Measurements from ENCODE around the gene CAST. TPM values are rescaled to one million over a fixed set of nuclear protein-coding genes. Genes with fewer than 3 reads are reported as not detected.

Gene CAST
- polyA plus RNA-seq, 1 experiment = 191 TPM

DNA sequence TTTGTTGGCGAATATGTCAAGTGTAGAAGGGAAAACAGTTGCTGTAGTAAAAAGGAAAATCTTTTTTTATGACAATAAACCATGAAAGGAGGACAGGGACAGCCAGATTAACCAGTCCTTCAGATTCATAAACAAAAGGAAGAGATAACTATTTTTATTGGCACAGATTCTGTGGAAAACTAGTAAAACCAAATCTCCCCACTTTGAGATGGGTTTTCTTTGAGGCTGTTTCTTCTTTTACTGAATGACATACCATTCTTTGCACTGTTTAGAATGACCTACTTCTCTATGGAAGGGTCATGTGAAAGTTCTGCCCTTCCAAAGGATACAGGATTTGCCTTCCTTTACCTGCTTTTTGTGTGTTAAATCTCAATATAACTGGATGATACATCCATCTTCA, 13.7 kb downstream of the CAST start:
- TF ChIP-seq, protein P1, sequence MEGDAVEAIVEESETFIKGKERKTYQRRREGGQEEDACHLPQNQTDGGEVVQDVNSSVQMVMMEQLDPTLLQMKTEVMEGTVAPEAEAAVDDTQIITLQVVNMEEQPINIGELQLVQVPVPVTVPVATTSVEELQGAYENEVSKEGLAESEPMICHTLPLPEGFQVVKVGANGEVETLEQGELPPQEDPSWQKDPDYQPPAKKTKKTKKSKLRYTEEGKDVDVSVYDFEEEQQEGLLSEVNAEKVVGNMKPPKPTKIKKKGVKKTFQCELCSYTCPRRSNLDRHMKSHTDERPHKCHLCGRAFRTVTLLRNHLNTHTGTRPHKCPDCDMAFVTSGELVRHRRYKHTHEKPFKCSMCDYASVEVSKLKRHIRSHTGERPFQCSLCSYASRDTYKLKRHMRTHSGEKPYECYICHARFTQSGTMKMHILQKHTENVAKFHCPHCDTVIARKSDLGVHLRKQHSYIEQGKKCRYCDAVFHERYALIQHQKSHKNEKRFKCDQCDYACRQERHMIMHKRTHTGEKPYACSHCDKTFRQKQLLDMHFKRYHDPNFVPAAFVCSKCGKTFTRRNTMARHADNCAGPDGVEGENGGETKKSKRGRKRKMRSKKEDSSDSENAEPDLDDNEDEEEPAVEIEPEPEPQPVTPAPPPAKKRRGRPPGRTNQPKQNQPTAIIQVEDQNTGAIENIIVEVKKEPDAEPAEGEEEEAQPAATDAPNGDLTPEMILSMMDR (IDR thresholded peaks at IDR 0.05; ENCODE audit: low read depth, low read length) = no peak
- Histone ChIP-seq H3K27me3 (ENCODE audit: control insufficient read depth, insufficient read depth, low read length) (no peaks in the 10 kb centered on the region), H3K9me3 (ENCODE audit: control insufficient read depth, insufficient read depth, low read length) (no peaks in the 10 kb centered on the region), H3K4me3 (ENCODE audit: low read depth, low read length) (no peak overlapping the region), H3K27ac (ENCODE audit: low read depth, low read length) (no peak overlapping the region)
- no peak for DNase-seq (ENCODE audit: low read depth, low spot score)
- POLR2A ChIA-PET = no interaction called here
- CTCF ChIA-PET = no interaction called here

GRCh38 chr5:96677496-96677895, 15.3 kb downstream of the CAST start:
- no peak overlapping the region for H3K27ac ChIP-seq (ENCODE audit: low read depth, low read length)
- no peak for DNase-seq (ENCODE audit: low read depth, low spot score)
- CTCF ChIA-PET = interaction anchor here (1.0 kb wide), 1 partner anchor 10 kb away, joined by 4 read pairs; no protein-coding TSS in a partner anchor
- H3K9me3 ChIP-seq (ENCODE audit: control insufficient read depth, insufficient read depth, low read length) = no peaks in the 10 kb centered on the region
- H3K27me3 ChIP-seq (ENCODE audit: control insufficient read depth, insufficient read depth, low read length) = no peaks in the 10 kb centered on the region
- POLR2A ChIA-PET = no interaction called here
- H3K4me3 ChIP-seq (ENCODE audit: low read depth, low read length) = no peak overlapping the region
- TF ChIP-seq, protein P1 (IDR thresholded peaks at IDR 0.05; ENCODE audit: low read depth, low read length) = no peak

GRCh38 chr5:96679293-96679692, 17.1 kb downstream of the CAST start:
- ChIA-PET POLR2A (interaction anchor here (1.1 kb wide), 1 partner anchor 65 kb away, joined by 3 read pairs; no protein-coding TSS in a partner anchor), CTCF (no interaction called here)
- H3K9me3 ChIP-seq (ENCODE audit: control insufficient read depth, insufficient read depth, low read length) = no peaks in the 10 kb centered on the region
- H3K27me3 ChIP-seq (ENCODE audit: control insufficient read depth, insufficient read depth, low read length) = no peaks in the 10 kb centered on the region
- no peak overlapping the region for H3K4me3 ChIP-seq (ENCODE audit: low read depth, low read length)
- no peak overlapping the region for H3K27ac ChIP-seq (ENCODE audit: low read depth, low read length)
- TF ChIP-seq, protein P1 (IDR thresholded peaks at IDR 0.05; ENCODE audit: low read depth, low read length) = no peak
- DNase-seq (ENCODE audit: low read depth, low spot score) = no peak

- POLR2A ChIA-PET = no interaction called here
- H3K27ac ChIP-seq (ENCODE audit: low read depth, low read length) = no peak overlapping the region
- no peak overlapping the region for H3K4me3 ChIP-seq (ENCODE audit: low read depth, low read length)
- H3K9me3 ChIP-seq (ENCODE audit: control insufficient read depth, insufficient read depth, low read length) = no peaks in the 10 kb centered on the region
- no peaks in the 10 kb centered on the region for H3K27me3 ChIP-seq (ENCODE audit: control insufficient read depth, insufficient read depth, low read length)
- TF ChIP-seq, protein P1 (IDR thresholded peaks at IDR 0.05; ENCODE audit: low read depth, low read length) = no peak
- DNase-seq (ENCODE audit: low read depth, low spot score) = no peak
- CTCF ChIA-PET = no interaction called here
These were observed 18.7 kb downstream of the CAST start for GRCh38 chr5:96680759-96681470.

- Histone ChIP-seq H3K4me3 (ENCODE audit: low read depth, low read length) (no peak overlapping the region), H3K27ac (ENCODE audit: low read depth, low read length) (no peak overlapping the region), H3K9me3 (ENCODE audit: control insufficient read depth, insufficient read depth, low read length) (no peaks in the 10 kb centered on the region), H3K27me3 (ENCODE audit: control insufficient read depth, insufficient read depth, low read length) (no peaks in the 10 kb centered on the region)
- no peak for DNase-seq (ENCODE audit: low read depth, low spot score)
- ChIA-PET POLR2A (interaction anchor here (0.9 kb wide), 1 partner anchor 21 kb away, joined by 3 read pairs; the partner anchor contains the start of gene CAST), CTCF (interaction anchor here (1.9 kb wide), 1 partner anchor 338 kb away, joined by 4 read pairs; no protein-coding TSS in a partner anchor)
- TF ChIP-seq, protein P1 (IDR thresholded peaks at IDR 0.05; ENCODE audit: low read depth, low read length) = no peak
These were observed 21.2 kb downstream of the CAST start for GRCh38 chr5:96683392-96683791.

All from AG04450 (cell line).